Esophagus muscularis mucosa (tissue), 4 donors: ENCODE results near the gene SLX4IP. TPM values are rescaled to one million over a fixed set of nuclear protein-coding genes. Genes with fewer than 3 reads are reported as not detected.
"Not testable (repeated sequence)": the region's sequence is repeated elsewhere in the genome, so short reads cannot be mapped to it uniquely, and the experiment has no call there.

Source experiments
- DNase-seq: peaks from one replicate; pipeline ENCODE4 v3.0.0-alpha.2; 2017; ENCODE audit errors: extremely low spot score
- H3K27ac ChIP-seq, 4 donors: fragments of 200-600 bp; sonication (generic); replicated peaks in 1 of 4; 1 replicate in 3 of 4; 2 replicates in 1 of 4; pipeline ENCODE4 v1.5.1; 2016 to 2019; ENCODE audit warnings: mild to moderate bottlenecking in 1 of 4
- H3K27me3 ChIP-seq, 4 donors: fragments of 200-600 bp; sonication (generic); one replicate each; pipeline versions ENCODE4 v1.5.1 to v1.6.0; 2016 to 2019
- H3K36me3 ChIP-seq, 4 donors: fragments of 200-600 bp; sonication (generic); one replicate each; pipeline ENCODE4 v1.5.1; 2016 to 2019
- H3K4me1 ChIP-seq, 4 donors: fragments of 200-600 bp; sonication (generic); one replicate each; pipeline ENCODE4 v1.5.1; 2016 to 2019
- H3K4me3 ChIP-seq, 4 donors: fragments of 200-600 bp; sonication (generic); 1 replicate in 2 of 4; 2 replicates in 2 of 4; pipeline ENCODE4 v1.5.1; 2016 to 2019; ENCODE audit warnings: mild to moderate bottlenecking in 4 of 4, moderate library complexity in 1 of 4
- H3K9me3 ChIP-seq, 4 donors: fragments of 200-600 bp; sonication (generic); 1 replicate in 3 of 4; 2 replicates in 1 of 4; pipeline ENCODE4 v1.5.1; 2016 to 2019
- EP300 ChIP-seq: sonication (generic); formaldehyde crosslinking; IDR thresholded peaks from one replicate; pipeline ENCODE4 v1.6.1; 2017; ENCODE audit warnings: antibody characterized with exemption
- POLR2A ChIP-seq: fragments of 450-650 bp; IDR thresholded peaks from one replicate; pipeline ENCODE4 v1.6.1; 2017; ENCODE audit warnings: antibody characterized with exemption, moderate library complexity, mild to moderate bottlenecking, low read depth
- POLR2AphosphoS5 ChIP-seq, 2 donors: sonication (generic); formaldehyde crosslinking; IDR thresholded peaks; one replicate each; pipeline ENCODE4 v1.6.1; 2017; ENCODE audit warnings: antibody characterized with exemption in 2 of 2
- WGBS: methylation state at CpG from one replicate; pipeline ENCODE4 v1.1.5; 2018; 5-methylcytosine and 5-hydroxymethylcytosine counted together
- intact Hi-C: fragments of 100-400 bp; cut with DNase I; formaldehyde crosslinking; loops from one replicate; pipeline ENCODE4 v1.15.1; 2023
- total RNA-seq, 4 donors: library from RNA; depleted of rRNA; stranded (reverse); fragments of >200 nt; gene quantifications; one replicate each; pipeline versions ENCODE4 v1.1.0 to v1.2.1, GENCODE V29; 2016
- TF ChIP-seq, protein P1 (sequence below), 3 experiments: fragments of 200-600 bp in 2 of 3; fragments of 450-650 bp in 1 of 3; sonication (generic) in 2 of 3; IDR thresholded peaks; one replicate each; pipeline ENCODE4 v1.5.1; 2017 to 2019; ENCODE audit warnings: antibody characterized with exemption in 3 of 3, mild to moderate bottlenecking in 2 of 3, moderate library complexity in 1 of 3

SLX4IP gene
- total RNA-seq, 4 donors from 2014 or later = 1.2 to 2.1 (median 1.5) TPM

DNA sequence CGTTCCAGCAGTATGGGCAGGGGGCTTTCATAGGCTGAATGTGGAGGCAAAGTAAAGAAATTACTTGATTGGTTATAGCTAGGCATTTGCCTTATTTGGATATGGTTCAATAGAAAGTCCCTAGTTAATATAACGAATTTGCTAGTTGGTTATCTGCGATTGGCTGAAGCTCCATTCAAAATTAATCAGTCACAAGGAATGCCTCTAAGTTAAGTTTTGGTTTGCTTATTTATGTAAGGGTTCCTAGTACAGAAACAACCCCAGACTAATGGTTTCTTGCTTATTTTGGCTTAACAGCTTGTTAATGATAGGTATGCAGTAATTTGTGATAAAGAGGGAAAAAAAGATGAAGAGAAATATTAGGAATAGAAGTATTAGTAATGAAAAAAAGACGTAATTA, 151.2 kb downstream of the SLX4IP start:
- 91% methylated on average over 4 of the region's 4 CpGs for WGBS
- H3K9me3 ChIP-seq = no peaks in the 10 kb centered on the region
- H3K4me3 ChIP-seq = no peak overlapping the region
- TF ChIP-seq, protein P1, sequence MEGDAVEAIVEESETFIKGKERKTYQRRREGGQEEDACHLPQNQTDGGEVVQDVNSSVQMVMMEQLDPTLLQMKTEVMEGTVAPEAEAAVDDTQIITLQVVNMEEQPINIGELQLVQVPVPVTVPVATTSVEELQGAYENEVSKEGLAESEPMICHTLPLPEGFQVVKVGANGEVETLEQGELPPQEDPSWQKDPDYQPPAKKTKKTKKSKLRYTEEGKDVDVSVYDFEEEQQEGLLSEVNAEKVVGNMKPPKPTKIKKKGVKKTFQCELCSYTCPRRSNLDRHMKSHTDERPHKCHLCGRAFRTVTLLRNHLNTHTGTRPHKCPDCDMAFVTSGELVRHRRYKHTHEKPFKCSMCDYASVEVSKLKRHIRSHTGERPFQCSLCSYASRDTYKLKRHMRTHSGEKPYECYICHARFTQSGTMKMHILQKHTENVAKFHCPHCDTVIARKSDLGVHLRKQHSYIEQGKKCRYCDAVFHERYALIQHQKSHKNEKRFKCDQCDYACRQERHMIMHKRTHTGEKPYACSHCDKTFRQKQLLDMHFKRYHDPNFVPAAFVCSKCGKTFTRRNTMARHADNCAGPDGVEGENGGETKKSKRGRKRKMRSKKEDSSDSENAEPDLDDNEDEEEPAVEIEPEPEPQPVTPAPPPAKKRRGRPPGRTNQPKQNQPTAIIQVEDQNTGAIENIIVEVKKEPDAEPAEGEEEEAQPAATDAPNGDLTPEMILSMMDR (IDR thresholded peaks at IDR 0.05) = no peak
- TF ChIP-seq POLR2AphosphoS5 (IDR thresholded peaks at IDR 0.05) = no peak
- TF ChIP-seq EP300 = no peak
- TF ChIP-seq POLR2A = no peak
- no peaks in the 10 kb centered on the region for H3K27me3 ChIP-seq
- intact Hi-C loops = no loop called here
- H3K36me3 ChIP-seq = no peaks in the 10 kb centered on the region
- H3K27ac ChIP-seq = no peak overlapping the region
- no peak for DNase-seq
- peaks cover under 1 to 4% (median 3%) of the 10 kb centered on the region in 4 donors for H3K4me1 ChIP-seq

DNA sequence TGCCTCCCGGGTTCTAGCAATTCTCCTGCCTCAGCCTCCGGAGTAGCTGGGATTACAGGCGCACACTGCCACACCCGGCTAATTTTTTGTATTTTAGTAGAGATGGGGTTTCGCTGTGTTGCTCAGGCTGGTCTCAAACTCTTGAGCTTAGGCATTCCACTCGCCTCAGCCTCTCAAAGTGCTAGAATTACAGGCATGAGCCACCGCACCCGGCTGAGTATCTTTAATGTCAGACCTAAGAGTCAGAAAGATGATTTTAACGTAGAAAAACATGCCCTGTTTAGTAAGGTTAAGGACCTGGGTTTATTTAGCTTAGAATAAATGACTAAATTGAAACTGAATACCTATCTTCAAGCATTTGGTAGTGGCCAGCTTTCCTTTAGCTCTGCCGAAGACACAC, 155.3 kb downstream of the SLX4IP start:
- H3K9me3 ChIP-seq, H3K36me3 ChIP-seq, DNase-seq, H3K4me3 ChIP-seq, H3K27me3 ChIP-seq, intact Hi-C loops, H3K27ac ChIP-seq: not testable (repeated sequence)
- H3K4me1 ChIP-seq = peaks cover 9 to 21% (median 18%) of the 10 kb centered on the region in 4 donors
- 93% methylated on average over 10 of the region's 10 CpGs for WGBS

DNA sequence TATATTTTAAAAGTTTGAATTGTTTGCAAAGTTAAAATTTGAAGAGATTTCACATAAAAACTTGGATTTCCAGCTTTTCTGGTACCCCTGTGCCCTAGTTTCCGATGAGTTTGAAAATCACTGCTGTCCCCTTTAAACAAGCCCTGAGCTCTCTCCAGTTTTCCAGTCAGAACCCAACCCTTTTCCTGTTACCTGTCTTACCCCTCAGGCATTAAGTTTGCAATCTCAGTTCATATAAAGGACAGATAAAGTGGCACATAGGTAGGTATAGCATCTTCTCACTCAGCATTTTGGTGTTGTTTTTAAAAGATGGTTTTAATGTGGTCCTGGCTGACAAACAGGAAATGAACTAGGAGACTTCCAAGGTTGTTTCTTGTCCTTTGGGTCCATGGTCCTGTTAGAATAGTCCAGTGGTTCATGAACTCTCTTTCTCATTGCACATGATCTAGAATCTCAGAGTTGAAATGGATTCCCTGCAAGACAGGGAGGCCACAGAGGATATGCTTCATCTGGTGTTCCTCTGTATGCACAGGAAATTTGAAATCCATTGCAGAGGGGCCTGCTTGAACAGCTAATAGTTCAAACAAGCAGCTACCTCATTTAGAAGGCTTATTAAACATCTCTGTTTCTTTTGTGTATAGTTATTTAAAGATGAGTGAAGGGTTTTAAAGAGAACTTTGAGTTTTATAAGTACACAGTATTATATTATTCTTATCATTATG, 156.0 kb downstream of the SLX4IP start:
- no peaks in the 10 kb centered on the region for H3K36me3 ChIP-seq
- 100% methylated on average over 1 of the region's 1 CpG for WGBS
- H3K4me1 ChIP-seq = peaks cover 9 to 28% (median 24%) of the 10 kb centered on the region in 4 donors
- intact Hi-C loops = no loop called here
- no peaks in the 10 kb centered on the region for H3K27me3 ChIP-seq
- H3K27ac ChIP-seq = peak overlapping the region in 2 of 4 donors; percentile 5 to 7
- no peaks in the 10 kb centered on the region for H3K9me3 ChIP-seq
- no peak for DNase-seq
- TF ChIP-seq POLR2AphosphoS5 (IDR thresholded peaks at IDR 0.05) (no peak), EP300 (no peak), POLR2A (no peak)
- TF ChIP-seq, protein P1 (IDR thresholded peaks at IDR 0.05) = no peak
- no peak overlapping the region for H3K4me3 ChIP-seq

DNA sequence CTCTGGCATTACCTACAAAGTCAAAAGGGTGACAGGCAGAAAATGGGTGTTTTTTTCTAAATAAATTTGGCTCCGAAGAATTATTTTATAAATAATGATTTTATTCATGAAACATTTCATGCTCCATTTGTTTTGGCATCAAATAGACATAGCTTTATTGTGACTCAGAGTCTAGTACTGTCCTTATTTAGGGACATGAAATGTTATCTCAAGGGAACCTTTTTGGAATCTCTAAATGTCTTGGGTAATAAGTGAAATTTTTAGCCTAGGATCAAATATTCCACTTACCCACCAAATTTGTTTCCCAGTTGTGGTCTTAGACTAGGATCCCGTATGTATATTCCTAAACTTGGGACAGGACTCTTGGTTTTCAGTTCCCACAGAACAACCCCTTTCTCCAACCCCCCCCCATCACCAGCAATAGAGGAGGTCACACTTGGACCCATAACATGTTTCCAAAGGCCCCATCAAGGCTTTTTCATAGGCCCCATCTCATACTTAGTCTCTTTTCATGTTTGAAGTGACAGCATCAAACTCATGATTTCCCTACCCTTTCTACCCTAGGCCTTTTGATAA, 156.9 kb downstream of the SLX4IP start:
- TF ChIP-seq POLR2AphosphoS5 (IDR thresholded peaks at IDR 0.05) = peak in 1 of 2 donors; percentile 6
- no peak for TF ChIP-seq POLR2A
- no peaks in the 10 kb centered on the region for H3K27me3 ChIP-seq
- peaks cover 10 to 37% (median 31%) of the 10 kb centered on the region in 4 donors for H3K4me1 ChIP-seq
- H3K36me3 ChIP-seq = no peaks in the 10 kb centered on the region
- peak overlapping the region; percentile 4 to 50 (median 35) for H3K27ac ChIP-seq
- H3K9me3 ChIP-seq = no peaks in the 10 kb centered on the region
- no peak for DNase-seq
- no peak overlapping the region for H3K4me3 ChIP-seq
- intact Hi-C loops = no loop called here
- WGBS = 46% methylated on average over 2 of the region's 2 CpGs

DNA sequence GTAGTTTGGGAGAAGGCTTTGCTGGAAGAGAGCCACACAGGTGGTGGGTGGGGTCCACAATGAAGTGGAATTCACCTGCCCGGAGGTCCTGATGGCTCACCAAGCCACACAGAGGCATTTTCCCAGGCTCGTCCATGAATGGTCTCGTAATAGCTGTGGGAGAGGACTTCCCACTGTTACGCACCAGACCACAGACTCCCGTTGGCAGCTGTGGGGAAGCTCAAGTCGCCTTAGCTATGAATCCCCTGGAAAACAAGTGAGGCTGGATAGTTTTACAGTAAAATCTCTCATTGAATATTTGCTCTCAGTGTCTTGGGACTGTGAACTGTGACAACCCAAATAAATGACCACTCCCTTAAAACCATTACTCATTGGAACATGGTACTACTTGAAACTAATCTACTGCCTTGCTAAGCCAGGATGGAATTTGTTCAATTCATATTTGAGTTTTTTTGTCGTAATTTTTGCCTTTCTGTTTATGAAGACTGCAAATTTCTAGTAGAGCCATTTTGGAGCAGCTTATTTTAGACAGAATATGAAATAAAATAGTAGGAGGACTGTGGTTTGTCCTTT, 159.3 kb downstream of the SLX4IP start:
- Histone ChIP-seq H3K27me3 (no peaks in the 10 kb centered on the region), H3K36me3 (no peaks in the 10 kb centered on the region), H3K4me1 (peaks cover 15 to 43% (median 34%) of the 10 kb centered on the region in 4 donors), H3K9me3 (no peaks in the 10 kb centered on the region), H3K4me3 (no peak overlapping the region), H3K27ac (no peak overlapping the region)
- intact Hi-C loops = no loop called here
- 94% methylated on average over 7 of the region's 7 CpGs for WGBS
- TF ChIP-seq POLR2AphosphoS5 (IDR thresholded peaks at IDR 0.05) = no peak
- no peak for DNase-seq

DNA sequence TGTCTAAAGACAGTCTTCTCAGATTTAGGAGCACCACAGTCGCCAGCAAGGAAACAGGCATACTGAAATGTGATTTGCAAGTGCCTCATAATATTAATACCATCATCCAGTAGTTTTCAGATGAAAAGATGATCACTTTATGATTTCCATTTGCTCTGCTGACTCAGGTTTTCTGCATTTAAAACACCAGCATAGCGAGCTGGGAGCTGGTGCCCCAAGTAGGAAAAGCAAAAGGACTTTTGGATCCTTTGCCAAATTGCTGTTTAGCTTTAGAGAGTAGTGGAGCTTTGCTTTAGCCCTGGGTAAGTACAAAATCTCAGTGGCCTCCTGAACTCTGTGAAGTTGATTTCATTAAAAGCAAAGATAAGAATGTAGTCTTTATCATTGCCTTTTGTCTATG, 160.2 kb downstream of the SLX4IP start:
- no peak for TF ChIP-seq POLR2AphosphoS5 (IDR thresholded peaks at IDR 0.05)
- no peak for TF ChIP-seq EP300
- H3K27me3 ChIP-seq = no peaks in the 10 kb centered on the region
- no peaks in the 10 kb centered on the region for H3K36me3 ChIP-seq
- WGBS = 76% methylated on average over 2 of the region's 2 CpGs
- H3K4me1 ChIP-seq = peaks cover 15 to 43% (median 34%) of the 10 kb centered on the region in 4 donors
- no peak overlapping the region for H3K27ac ChIP-seq
- H3K9me3 ChIP-seq = no peaks in the 10 kb centered on the region
- H3K4me3 ChIP-seq = no peak overlapping the region
- no peak for DNase-seq
- intact Hi-C loops = no loop called here
